ENCODE results near the gene DTX1. TPM values are rescaled to one million over a fixed set of nuclear protein-coding genes. Genes with fewer than 3 reads are reported as not detected.

Gene DTX1
- total and polyA plus RNA-seq, 2 of the 13 experiments (the other 11 are each of a cell fraction or from before 2014, with no cell fraction given): not detected

DNA sequence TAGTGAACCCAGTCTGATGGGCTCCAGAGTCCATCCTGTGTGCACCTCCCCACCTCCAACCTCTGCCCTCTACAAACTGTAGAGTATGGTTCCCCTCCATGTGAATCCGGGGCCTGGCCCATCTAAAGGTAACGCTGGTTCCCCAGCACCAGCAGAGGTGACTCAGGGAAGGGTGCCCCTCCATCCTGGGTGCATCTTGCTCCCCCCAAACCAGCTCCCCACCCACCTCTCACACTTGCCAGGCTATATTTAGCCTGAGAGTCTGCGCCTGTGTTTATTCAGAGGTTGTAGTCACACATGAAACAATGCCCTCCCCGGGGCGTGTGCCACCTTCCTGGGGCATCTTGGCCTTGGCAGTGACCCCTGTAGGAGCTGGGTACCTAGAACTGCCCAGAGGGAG lies 52.8 kb downstream of the DTX1 start:
- Histone ChIP-seq H3K4me1 (ENCODE audit: insufficient read depth, low read length) (no peaks in the 10 kb centered on the region), H3K27ac (ENCODE audit: extremely low read length, insufficient read depth, low read length) (no peak overlapping the region), H4K20me1 (ENCODE audit: insufficient read depth, low read length) (no peaks in the 10 kb centered on the region), H3K36me3 (replicated peaks in 1 of 2; ENCODE audit: control insufficient read depth in 1 of 2, insufficient read depth in 2 of 2, low read length in 2 of 2) (no peaks in the 10 kb centered on the region), H2AFZ (ENCODE audit: low read length) (no peak overlapping the region), H3K9me3 (ENCODE audit: low read length) (no peaks in the 10 kb centered on the region), H3K27me3 (ENCODE audit: control insufficient read depth in 1 of 2, insufficient read depth in 2 of 2, low read length in 2 of 2) (peaks cover 0 to 1% of the 10 kb centered on the region in 2 experiments; a peak in 2 of 5 replicates), H3K4me3 (replicated peaks in 1 of 3; ENCODE audit: insufficient read depth in 1 of 3, low read depth in 2 of 3, low read length in 3 of 3) (no peak overlapping the region), H3K9ac (ENCODE audit: insufficient read depth, low read depth, low read length) (no peak overlapping the region), H3K4me2 (ENCODE audit: low read depth, low read length) (no peak overlapping the region), H3K79me2 (ENCODE audit: insufficient read depth, low read length) (no peaks in the 10 kb centered on the region)
- WGBS (ENCODE audit: low lambda C conversion rate): 16% methylated on average over 5 of the region's 5 CpGs
- no TSS peak for BruUV-seq (replicated peaks)
- no peak for ATAC-seq
- intact Hi-C loops (cut with micrococcal nuclease; ENCODE audit: unreplicated experiment): no loop called here
- ChIA-PET POLR2A (no interaction called here), CTCF (ENCODE audit: low intra/inter-chr PET ratio, low total read pairs) (no interaction called here)
- no peak for FAIRE-seq
- no peak for DNase-seq (ENCODE audit: low spot score)
- in situ Hi-C loops (cut with HindIII; ENCODE audit: extremely low pct_ligation_motif_present, low pct_unique_long_range_greater_than_20kb): no loop called here
- TF ChIP-seq HNRNPL (IDR thresholded peaks at IDR 0.05; ENCODE audit: low read depth, low read length): no peak
- TF ChIP-seq, protein P1, sequence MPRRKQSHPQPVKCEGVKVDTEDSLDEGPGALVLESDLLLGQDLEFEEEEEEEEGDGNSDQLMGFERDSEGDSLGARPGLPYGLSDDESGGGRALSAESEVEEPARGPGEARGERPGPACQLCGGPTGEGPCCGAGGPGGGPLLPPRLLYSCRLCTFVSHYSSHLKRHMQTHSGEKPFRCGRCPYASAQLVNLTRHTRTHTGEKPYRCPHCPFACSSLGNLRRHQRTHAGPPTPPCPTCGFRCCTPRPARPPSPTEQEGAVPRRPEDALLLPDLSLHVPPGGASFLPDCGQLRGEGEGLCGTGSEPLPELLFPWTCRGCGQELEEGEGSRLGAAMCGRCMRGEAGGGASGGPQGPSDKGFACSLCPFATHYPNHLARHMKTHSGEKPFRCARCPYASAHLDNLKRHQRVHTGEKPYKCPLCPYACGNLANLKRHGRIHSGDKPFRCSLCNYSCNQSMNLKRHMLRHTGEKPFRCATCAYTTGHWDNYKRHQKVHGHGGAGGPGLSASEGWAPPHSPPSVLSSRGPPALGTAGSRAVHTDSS (CRISPR knock-in tag; conservative IDR thresholded peaks at IDR 0.05): no peak
- no peak for TF ChIP-seq SKI (IDR thresholded peaks at IDR 0.05; ENCODE audit: partially characterized antibody)
- TF ChIP-seq, protein P2, sequence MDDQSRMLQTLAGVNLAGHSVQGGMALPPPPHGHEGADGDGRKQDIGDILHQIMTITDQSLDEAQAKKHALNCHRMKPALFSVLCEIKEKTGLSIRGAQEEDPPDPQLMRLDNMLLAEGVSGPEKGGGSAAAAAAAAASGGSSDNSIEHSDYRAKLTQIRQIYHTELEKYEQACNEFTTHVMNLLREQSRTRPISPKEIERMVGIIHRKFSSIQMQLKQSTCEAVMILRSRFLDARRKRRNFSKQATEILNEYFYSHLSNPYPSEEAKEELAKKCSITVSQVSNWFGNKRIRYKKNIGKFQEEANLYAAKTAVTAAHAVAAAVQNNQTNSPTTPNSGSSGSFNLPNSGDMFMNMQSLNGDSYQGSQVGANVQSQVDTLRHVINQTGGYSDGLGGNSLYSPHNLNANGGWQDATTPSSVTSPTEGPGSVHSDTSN (CRISPR knock-in tag; IDR thresholded peaks at IDR 0.05; ENCODE audit: borderline replicate concordance): no peak
- TF ChIP-seq, protein P3, sequence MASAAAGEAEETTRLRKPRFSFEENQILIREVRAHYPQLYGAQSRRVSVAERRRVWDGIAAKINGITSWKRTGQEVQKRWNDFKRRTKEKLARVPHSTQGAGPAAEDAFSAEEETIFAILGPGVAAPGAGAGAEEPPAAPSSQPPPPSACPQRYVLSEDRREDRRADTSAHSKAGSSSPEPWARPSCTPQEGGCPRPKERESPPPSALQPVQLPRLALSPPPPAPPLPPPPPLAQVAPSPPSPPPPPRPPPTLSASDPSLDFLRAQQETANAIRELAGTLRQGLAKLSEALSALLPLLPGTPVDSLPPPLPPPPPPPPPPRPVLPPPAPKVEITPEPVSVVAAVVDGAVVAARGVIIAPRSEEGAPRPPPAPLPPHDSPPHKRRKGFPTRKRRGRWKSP (CRISPR knock-in tag; IDR thresholded peaks at IDR 0.05): no peak
- TF ChIP-seq SP140L (CRISPR knock-in tag; IDR thresholded peaks at IDR 0.05; ENCODE audit: borderline replicate concordance): no peak
- TF ChIP-seq ZNF672 (CRISPR knock-in tag; IDR thresholded peaks at IDR 0.05): no peak
- no peak for TF ChIP-seq ZNF12 (CRISPR knock-in tag; IDR thresholded peaks at IDR 0.05)
- TF ChIP-seq ZNF30 (CRISPR knock-in tag; IDR thresholded peaks at IDR 0.05): no peak
- TF ChIP-seq, protein P4, sequence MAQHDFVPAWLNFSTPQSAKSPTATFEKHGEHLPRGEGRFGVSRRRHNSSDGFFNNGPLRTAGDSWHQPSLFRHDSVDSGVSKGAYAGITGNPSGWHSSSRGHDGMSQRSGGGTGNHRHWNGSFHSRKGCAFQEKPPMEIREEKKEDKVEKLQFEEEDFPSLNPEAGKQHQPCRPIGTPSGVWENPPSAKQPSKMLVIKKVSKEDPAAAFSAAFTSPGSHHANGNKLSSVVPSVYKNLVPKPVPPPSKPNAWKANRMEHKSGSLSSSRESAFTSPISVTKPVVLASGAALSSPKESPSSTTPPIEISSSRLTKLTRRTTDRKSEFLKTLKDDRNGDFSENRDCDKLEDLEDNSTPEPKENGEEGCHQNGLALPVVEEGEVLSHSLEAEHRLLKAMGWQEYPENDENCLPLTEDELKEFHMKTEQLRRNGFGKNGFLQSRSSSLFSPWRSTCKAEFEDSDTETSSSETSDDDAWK (CRISPR knock-in tag; IDR thresholded peaks at IDR 0.05): no peak
- TF ChIP-seq ZNF24 (IDR thresholded peaks at IDR 0.05): no peak
- no peak for TF ChIP-seq MZF1 (CRISPR knock-in tag; IDR thresholded peaks at IDR 0.05; ENCODE audit: borderline replicate concordance)
- no peak for TF ChIP-seq KDM4B (CRISPR knock-in tag; IDR thresholded peaks at IDR 0.05)
- TF ChIP-seq ZNF224 (CRISPR knock-in tag; IDR thresholded peaks at IDR 0.05): no peak
- TF ChIP-seq, protein P5, sequence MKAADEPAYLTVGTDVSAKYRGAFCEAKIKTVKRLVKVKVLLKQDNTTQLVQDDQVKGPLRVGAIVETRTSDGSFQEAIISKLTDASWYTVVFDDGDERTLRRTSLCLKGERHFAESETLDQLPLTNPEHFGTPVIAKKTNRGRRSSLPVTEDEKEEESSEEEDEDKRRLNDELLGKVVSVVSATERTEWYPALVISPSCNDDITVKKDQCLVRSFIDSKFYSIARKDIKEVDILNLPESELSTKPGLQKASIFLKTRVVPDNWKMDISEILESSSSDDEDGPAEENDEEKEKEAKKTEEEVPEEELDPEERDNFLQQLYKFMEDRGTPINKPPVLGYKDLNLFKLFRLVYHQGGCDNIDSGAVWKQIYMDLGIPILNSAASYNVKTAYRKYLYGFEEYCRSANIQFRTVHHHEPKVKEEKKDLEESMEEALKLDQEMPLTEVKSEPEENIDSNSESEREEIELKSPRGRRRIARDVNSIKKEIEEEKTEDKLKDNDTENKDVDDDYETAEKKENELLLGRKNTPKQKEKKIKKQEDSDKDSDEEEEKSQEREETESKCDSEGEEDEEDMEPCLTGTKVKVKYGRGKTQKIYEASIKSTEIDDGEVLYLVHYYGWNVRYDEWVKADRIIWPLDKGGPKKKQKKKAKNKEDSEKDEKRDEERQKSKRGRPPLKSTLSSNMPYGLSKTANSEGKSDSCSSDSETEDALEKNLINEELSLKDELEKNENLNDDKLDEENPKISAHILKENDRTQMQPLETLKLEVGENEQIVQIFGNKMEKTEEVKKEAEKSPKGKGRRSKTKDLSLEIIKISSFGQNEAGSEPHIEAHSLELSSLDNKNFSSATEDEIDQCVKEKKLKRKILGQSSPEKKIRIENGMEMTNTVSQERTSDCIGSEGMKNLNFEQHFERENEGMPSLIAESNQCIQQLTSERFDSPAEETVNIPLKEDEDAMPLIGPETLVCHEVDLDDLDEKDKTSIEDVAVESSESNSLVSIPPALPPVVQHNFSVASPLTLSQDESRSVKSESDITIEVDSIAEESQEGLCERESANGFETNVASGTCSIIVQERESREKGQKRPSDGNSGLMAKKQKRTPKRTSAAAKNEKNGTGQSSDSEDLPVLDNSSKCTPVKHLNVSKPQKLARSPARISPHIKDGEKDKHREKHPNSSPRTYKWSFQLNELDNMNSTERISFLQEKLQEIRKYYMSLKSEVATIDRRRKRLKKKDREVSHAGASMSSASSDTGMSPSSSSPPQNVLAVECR (CRISPR knock-in tag; IDR thresholded peaks at IDR 0.05; ENCODE audit: borderline replicate concordance): no peak

All from HepG2 (cell line).